Vagina (tissue), 2 donors: Measurements from ENCODE around the gene NPIPB2. TPM values are rescaled to one million over a fixed set of nuclear protein-coding genes. Genes with fewer than 3 reads are reported as not detected.

Source experiments
- DNase-seq, 2 donors: peaks; one replicate each; pipeline ENCODE4 v3.0.0-alpha.2; 2017; ENCODE audit errors: extremely low spot score in 2 of 2
- H3K27ac ChIP-seq: fragments of 200-600 bp; sonication (generic); one replicate; pipeline ENCODE4 v1.5.1; 2019
- H3K27me3 ChIP-seq: fragments of 200-600 bp; sonication (generic); one replicate; pipeline ENCODE4 v1.5.1; 2019
- H3K36me3 ChIP-seq, 2 donors: fragments of 200-600 bp; sonication (generic); one replicate each; pipeline ENCODE4 v1.5.1; 2017 to 2019
- H3K4me1 ChIP-seq: fragments of 200-600 bp; sonication (generic); one replicate; pipeline ENCODE4 v1.5.1; 2019
- H3K4me3 ChIP-seq, 2 donors: fragments of 200-600 bp; sonication (generic); 1 replicate in 1 of 2; 2 replicates in 1 of 2; pipeline ENCODE4 v1.5.1; 2016 to 2019
- H3K9me3 ChIP-seq: fragments of 200-600 bp; sonication (generic); one replicate; pipeline ENCODE4 v1.5.1; 2019
- POLR2A ChIP-seq, 2 donors: fragments of 450-650 bp; IDR thresholded peaks; one replicate each; pipeline ENCODE4 v1.6.1; 2017; ENCODE audit warnings: antibody characterized with exemption in 2 of 2, mild to moderate bottlenecking in 2 of 2, moderate library complexity in 2 of 2
- POLR2AphosphoS5 ChIP-seq, 2 donors: sonication (generic); formaldehyde crosslinking; IDR thresholded peaks; one replicate each; pipeline ENCODE4 v1.9.0; 2017; ENCODE audit warnings: antibody characterized with exemption in 2 of 2, mild to moderate bottlenecking in 2 of 2, low read depth in 1 of 2; ENCODE audit not compliant: insufficient read depth in 1 of 2
- intact Hi-C: fragments of 100-400 bp; cut with DNase I; formaldehyde crosslinking; loops from one replicate; pipeline ENCODE4 v1.15.1; 2023
- total RNA-seq: library from RNA; depleted of rRNA; stranded (reverse); fragments of >200 nt; gene quantifications from one replicate; pipeline ENCODE4 v1.2.3, GENCODE V29; 2016
- TF ChIP-seq, protein P1 (sequence below), 3 experiments: fragments of 450-650 bp in 2 of 3; fragments of 200-600 bp in 1 of 3; sonication (generic) in 1 of 3; IDR thresholded peaks; one replicate each; pipeline ENCODE4 v1.5.1; 2017 to 2019; ENCODE audit warnings: antibody characterized with exemption in 3 of 3, mild to moderate bottlenecking in 2 of 3, moderate library complexity in 2 of 3

NPIPB2 gene
- total RNA-seq, 1 donor from 2014 or later, result 13.5 TPM

DNA sequence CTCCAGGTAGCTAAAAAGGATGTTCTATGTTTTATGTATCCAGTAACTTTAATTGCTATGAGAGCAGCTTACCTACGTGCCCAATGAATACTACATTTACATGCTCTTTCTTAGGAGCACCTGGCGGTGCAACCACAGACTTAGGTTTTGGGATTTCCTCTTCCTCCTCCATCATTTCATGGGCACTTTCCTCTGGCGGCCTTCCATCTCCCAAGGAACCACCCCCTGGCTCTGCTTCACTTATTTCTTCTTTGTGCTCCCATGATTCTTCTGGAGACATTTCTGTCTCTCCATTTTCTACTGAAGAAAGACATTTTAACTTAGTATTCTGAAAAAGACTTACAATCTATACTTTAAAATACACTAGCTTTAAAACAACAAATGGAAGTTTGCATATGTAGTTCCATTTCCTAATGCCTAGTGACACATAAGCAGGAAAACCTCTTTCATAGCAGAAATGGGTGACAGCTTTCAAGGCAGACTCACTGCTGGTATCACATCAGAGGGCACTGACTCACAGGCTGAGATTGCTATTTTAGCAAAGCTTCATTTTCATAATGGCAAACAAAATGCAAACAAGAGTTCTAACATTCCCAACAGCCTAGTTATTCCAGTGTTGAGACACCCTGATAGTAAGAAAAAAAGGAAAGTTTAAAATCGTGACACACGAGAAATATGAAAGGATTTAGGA is 45.2 kb downstream of the NPIPB2 start:
- Histone ChIP-seq H3K27me3 (no peaks in the 10 kb centered on the region), H3K4me3 (no peak overlapping the region), H3K27ac (no peak overlapping the region), H3K4me1 (peaks cover 18% of the 10 kb centered on the region), H3K9me3 (no peaks in the 10 kb centered on the region), H3K36me3 (peaks cover 0 to 10% of the 10 kb centered on the region in 2 donors)
- TF ChIP-seq, protein P1, sequence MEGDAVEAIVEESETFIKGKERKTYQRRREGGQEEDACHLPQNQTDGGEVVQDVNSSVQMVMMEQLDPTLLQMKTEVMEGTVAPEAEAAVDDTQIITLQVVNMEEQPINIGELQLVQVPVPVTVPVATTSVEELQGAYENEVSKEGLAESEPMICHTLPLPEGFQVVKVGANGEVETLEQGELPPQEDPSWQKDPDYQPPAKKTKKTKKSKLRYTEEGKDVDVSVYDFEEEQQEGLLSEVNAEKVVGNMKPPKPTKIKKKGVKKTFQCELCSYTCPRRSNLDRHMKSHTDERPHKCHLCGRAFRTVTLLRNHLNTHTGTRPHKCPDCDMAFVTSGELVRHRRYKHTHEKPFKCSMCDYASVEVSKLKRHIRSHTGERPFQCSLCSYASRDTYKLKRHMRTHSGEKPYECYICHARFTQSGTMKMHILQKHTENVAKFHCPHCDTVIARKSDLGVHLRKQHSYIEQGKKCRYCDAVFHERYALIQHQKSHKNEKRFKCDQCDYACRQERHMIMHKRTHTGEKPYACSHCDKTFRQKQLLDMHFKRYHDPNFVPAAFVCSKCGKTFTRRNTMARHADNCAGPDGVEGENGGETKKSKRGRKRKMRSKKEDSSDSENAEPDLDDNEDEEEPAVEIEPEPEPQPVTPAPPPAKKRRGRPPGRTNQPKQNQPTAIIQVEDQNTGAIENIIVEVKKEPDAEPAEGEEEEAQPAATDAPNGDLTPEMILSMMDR (IDR thresholded peaks at IDR 0.05), result no peak
- TF ChIP-seq POLR2A (IDR thresholded peaks at IDR 0.05) (no peak), POLR2AphosphoS5 (IDR thresholded peaks at IDR 0.05; ENCODE audit: insufficient read depth in 1 of 2, low read depth in 1 of 2) (no peak)
- intact Hi-C loops, result no loop called here
- DNase-seq, result no peak

- H3K4me1 ChIP-seq, result no peaks in the 10 kb centered on the region
- H3K36me3 ChIP-seq, result peaks cover 0 to 27% of the 10 kb centered on the region in 2 donors
- no peak overlapping the region for H3K4me3 ChIP-seq
- no peak for DNase-seq
- no peak overlapping the region for H3K27ac ChIP-seq
- TF ChIP-seq POLR2A (IDR thresholded peaks at IDR 0.05) (no peak), POLR2AphosphoS5 (IDR thresholded peaks at IDR 0.05; ENCODE audit: insufficient read depth in 1 of 2, low read depth in 1 of 2) (no peak)
- TF ChIP-seq, protein P1 (IDR thresholded peaks at IDR 0.05), result no peak
- no peaks in the 10 kb centered on the region for H3K27me3 ChIP-seq
- intact Hi-C loops, result no loop called here
- no peaks in the 10 kb centered on the region for H3K9me3 ChIP-seq
These were observed 48.3 kb downstream of the NPIPB2 start for GRCh38 chr16:11893571-11893970.

GRCh38 chr16:11892761-11893160 is 49.1 kb downstream of the NPIPB2 start:
- Histone ChIP-seq H3K27ac (no peak overlapping the region), H3K4me1 (no peaks in the 10 kb centered on the region), H3K27me3 (no peaks in the 10 kb centered on the region), H3K36me3 (peaks cover 0 to 35% of the 10 kb centered on the region in 2 donors), H3K9me3 (no peaks in the 10 kb centered on the region), H3K4me3 (no peak overlapping the region)
- DNase-seq, result no peak
- TF ChIP-seq, protein P1 (IDR thresholded peaks at IDR 0.05), result no peak
- TF ChIP-seq POLR2A (IDR thresholded peaks at IDR 0.05) (no peak), POLR2AphosphoS5 (IDR thresholded peaks at IDR 0.05; ENCODE audit: insufficient read depth in 1 of 2, low read depth in 1 of 2) (no peak)
- intact Hi-C loops, result no loop called here

DNA sequence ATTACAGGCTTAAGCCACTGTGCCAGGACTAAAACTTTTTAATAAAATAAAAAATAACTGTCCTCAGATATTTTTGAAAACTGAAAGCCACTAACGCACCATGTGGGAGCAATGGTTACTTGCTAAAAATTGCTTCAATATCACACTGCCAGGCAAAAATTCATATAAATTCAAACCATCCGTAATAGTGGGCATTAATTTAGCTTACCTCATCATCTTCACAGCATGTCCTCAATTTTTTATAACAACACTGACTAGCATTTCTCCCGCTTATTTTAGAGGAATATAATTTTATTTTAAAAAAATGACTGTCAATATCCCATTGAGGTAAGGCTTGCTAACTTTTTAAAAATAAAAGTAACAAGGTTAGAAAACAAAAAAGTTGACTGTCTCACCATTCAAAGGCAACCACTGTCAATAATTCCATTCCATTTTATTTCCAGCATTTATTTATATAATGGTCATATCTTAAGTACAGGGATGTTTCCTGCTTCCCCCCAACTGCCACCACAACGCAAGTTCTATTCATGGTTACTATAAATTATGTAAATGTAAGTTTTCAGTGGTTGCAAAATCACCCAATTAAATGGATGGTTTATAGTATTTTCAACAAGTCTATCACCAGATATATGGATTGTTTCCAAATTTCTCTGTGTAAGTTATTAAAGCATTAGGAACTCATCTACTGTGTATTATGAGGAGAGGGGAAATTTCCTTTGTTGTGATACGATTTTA is 51.4 kb downstream of the NPIPB2 start:
- Histone ChIP-seq H3K4me3 (no peak overlapping the region), H3K27me3 (no peaks in the 10 kb centered on the region), H3K36me3 (peaks cover 0 to 59% of the 10 kb centered on the region in 2 donors), H3K27ac (no peak overlapping the region), H3K4me1 (no peaks in the 10 kb centered on the region), H3K9me3 (no peaks in the 10 kb centered on the region)
- no peak for TF ChIP-seq POLR2AphosphoS5 (IDR thresholded peaks at IDR 0.05; ENCODE audit: insufficient read depth in 1 of 2, low read depth in 1 of 2)
- TF ChIP-seq, protein P1 (IDR thresholded peaks at IDR 0.05), result no peak
- TF ChIP-seq POLR2A (IDR thresholded peaks at IDR 0.05), result no peak
- no peak for DNase-seq
- intact Hi-C loops, result no loop called here

GRCh38 chr16:11886881-11887280 is 55.0 kb downstream of the NPIPB2 start:
- H3K27ac ChIP-seq, result no peak overlapping the region
- peaks cover 4 to 69% of the 10 kb centered on the region in 2 donors for H3K36me3 ChIP-seq
- no peaks in the 10 kb centered on the region for H3K4me1 ChIP-seq
- H3K9me3 ChIP-seq, result no peaks in the 10 kb centered on the region
- intact Hi-C loops, result no loop called here
- H3K4me3 ChIP-seq, result no peak overlapping the region
- TF ChIP-seq POLR2A (IDR thresholded peaks at IDR 0.05) (no peak), POLR2AphosphoS5 (IDR thresholded peaks at IDR 0.05; ENCODE audit: insufficient read depth in 1 of 2, low read depth in 1 of 2) (no peak)
- TF ChIP-seq, protein P1 (IDR thresholded peaks at IDR 0.05), result no peak
- DNase-seq, result no peak
- H3K27me3 ChIP-seq, result no peaks in the 10 kb centered on the region
